ENCODE measurements around the gene SGCD. TPM values are rescaled to one million over a fixed set of nuclear protein-coding genes. Genes with fewer than 3 reads are reported as not detected.

The SGCD gene
- total and polyA plus RNA-seq, 9 of the 15 experiments (the other 6 are each of a cell fraction or from before 2014, with no cell fraction given), result not detected

DNA sequence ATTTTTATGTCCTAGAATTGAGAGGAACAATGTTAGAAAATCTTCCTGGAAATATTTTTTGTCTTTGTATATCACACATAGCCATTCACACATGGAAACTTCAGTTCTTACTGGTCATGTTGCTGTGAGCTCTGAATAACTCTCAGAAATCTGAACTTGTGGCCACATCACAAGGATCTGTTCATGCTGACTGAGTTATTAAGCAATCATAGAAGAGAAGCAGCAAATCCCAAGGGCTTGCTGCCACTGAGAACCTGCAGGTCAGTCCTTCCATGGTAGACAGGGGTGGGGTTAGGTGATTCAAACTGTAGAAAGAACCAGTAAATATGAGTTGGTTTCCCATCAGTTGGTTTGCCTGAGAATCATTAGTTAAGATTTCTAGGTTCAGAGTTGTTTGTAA lies 27.6 kb downstream of the SGCD start:
- no peak for DNase-seq (ENCODE audit: extremely low read depth in 1 of 4, low spot score in 3 of 4)
- H3K9me3 ChIP-seq (replicated peaks; ENCODE audit: control insufficient read depth, insufficient read depth, low read depth, low read length), result no peaks in the 10 kb centered on the region; the same call in none of the 2 replicates
- FAIRE-seq, result no peak
- BruUV-seq (replicated peaks), result no TSS peak
- no peak overlapping the region for H3K4me3 ChIP-seq
- H3K79me2 ChIP-seq (ENCODE audit: control insufficient read depth, insufficient read depth, low read length), result no peaks in the 10 kb centered on the region
- no peaks in the 10 kb centered on the region for H3K9me1 ChIP-seq (ENCODE audit: control insufficient read depth, insufficient read depth, low read length)
- no peak overlapping the region for H3K4me2 ChIP-seq (ENCODE audit: insufficient read depth, low read length)
- H3K27me3 ChIP-seq (ENCODE audit: control insufficient read depth in 2 of 2, insufficient read depth in 2 of 2, low read length in 2 of 2), result no peaks in the 10 kb centered on the region
- TF ChIP-seq ZNF583 (CRISPR knock-in tag; IDR thresholded peaks at IDR 0.05), result no peak
- TF ChIP-seq SP1 (CRISPR knock-in tag; IDR thresholded peaks at IDR 0.05), result no peak
- no peak for TF ChIP-seq HDAC8 (tag; IDR thresholded peaks at IDR 0.05)
- TF ChIP-seq CC2D1A (IDR thresholded peaks at IDR 0.05), result no peak
- TF ChIP-seq, protein P1, sequence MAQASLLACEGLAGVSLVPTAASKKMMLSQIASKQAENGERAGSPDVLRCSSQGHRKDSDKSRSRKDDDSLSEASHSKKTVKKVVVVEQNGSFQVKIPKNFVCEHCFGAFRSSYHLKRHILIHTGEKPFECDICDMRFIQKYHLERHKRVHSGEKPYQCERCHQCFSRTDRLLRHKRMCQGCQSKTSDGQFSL (CRISPR knock-in tag; IDR thresholded peaks at IDR 0.05), result no peak
- TF ChIP-seq, protein P1 (tag; IDR thresholded peaks at IDR 0.05), result no peak
- TF ChIP-seq SP2 (IDR thresholded peaks at IDR 0.05; ENCODE audit: extremely low read depth, low read depth, low read length, poor library complexity, severe bottlenecking), result no peak
- no peak for TF ChIP-seq FUS (optimal IDR thresholded peaks at IDR 0.05; ENCODE audit: low read depth, low read length)
- TF ChIP-seq RUNX1 (IDR thresholded peaks at IDR 0.05; ENCODE audit: low read depth), result no peak
- no peak for TF ChIP-seq MCM7 (IDR thresholded peaks at IDR 0.05)
- no peak for TF ChIP-seq RBM25 (IDR thresholded peaks at IDR 0.05; ENCODE audit: low read depth, low read length, severe bottlenecking)
- no peak for TF ChIP-seq KLF10 (CRISPR knock-in tag; IDR thresholded peaks at IDR 0.05)
- TF ChIP-seq IRF1 (CRISPR knock-in tag; IDR thresholded peaks at IDR 0.05; ENCODE audit: borderline replicate concordance), result no peak
- TF ChIP-seq GTF3C2 (IDR thresholded peaks at IDR 0.05; ENCODE audit: borderline replicate concordance, extremely low read depth, insufficient read length), result no peak
- TF ChIP-seq TSC22D4 (tag; IDR thresholded peaks at IDR 0.05), result no peak
- TF ChIP-seq FOXA3 (CRISPR knock-in tag; conservative IDR thresholded peaks at IDR 0.05 in 1 of 2, IDR thresholded peaks at IDR 0.05 in 1 of 2), result no peak
- no peak overlapping the region for H2AFZ ChIP-seq (ENCODE audit: low read depth, low read length)
- no peak overlapping the region for H3K27ac ChIP-seq (ENCODE audit: extremely low read depth, low read depth, low read length)
- intact Hi-C loops (cut with micrococcal nuclease) (no loop called here), in situ Hi-C loops (cut with MboI) (no loop called here)
- POLR2A ChIA-PET, result no interaction called here
- H3K36me3 ChIP-seq (ENCODE audit: control insufficient read depth, insufficient read depth, low read length), result no peaks in the 10 kb centered on the region
- H4K20me1 ChIP-seq (replicated peaks; ENCODE audit: control insufficient read depth, insufficient read depth, low read length), result no peaks in the 10 kb centered on the region
- ATAC-seq, result no peak
- H3K4me1 ChIP-seq (replicated peaks in 1 of 2; ENCODE audit: control insufficient read depth in 2 of 2, insufficient read depth in 2 of 2, low read length in 2 of 2), result no peaks in the 10 kb centered on the region
- no peak overlapping the region for H3K9ac ChIP-seq (ENCODE audit: insufficient read depth in 1 of 2, low read depth in 2 of 2, low read length in 2 of 2)
- CTCF ChIA-PET (ENCODE audit: low intra/inter-chr PET ratio), result no interaction called here
